ENCODE data around the gene CDH16. TPM values are rescaled to one million over a fixed set of nuclear protein-coding genes. Genes with fewer than 3 reads are reported as not detected.
"Not testable (repeated sequence)": the region's sequence is repeated elsewhere in the genome, so short reads cannot be mapped to it uniquely, and the experiment has no call there.

The CDH16 gene
- total RNA-seq, 4 donors from 2014 or later: 11.3 to 19.5 (median 15.4) TPM; not detected in 1

GRCh38 chr16:66960270-66960669 lies 41.6 kb upstream of the CDH16 start:
- TF ChIP-seq POLR2A (IDR thresholded peaks at IDR 0.05): no peak
- TF ChIP-seq, protein P1, sequence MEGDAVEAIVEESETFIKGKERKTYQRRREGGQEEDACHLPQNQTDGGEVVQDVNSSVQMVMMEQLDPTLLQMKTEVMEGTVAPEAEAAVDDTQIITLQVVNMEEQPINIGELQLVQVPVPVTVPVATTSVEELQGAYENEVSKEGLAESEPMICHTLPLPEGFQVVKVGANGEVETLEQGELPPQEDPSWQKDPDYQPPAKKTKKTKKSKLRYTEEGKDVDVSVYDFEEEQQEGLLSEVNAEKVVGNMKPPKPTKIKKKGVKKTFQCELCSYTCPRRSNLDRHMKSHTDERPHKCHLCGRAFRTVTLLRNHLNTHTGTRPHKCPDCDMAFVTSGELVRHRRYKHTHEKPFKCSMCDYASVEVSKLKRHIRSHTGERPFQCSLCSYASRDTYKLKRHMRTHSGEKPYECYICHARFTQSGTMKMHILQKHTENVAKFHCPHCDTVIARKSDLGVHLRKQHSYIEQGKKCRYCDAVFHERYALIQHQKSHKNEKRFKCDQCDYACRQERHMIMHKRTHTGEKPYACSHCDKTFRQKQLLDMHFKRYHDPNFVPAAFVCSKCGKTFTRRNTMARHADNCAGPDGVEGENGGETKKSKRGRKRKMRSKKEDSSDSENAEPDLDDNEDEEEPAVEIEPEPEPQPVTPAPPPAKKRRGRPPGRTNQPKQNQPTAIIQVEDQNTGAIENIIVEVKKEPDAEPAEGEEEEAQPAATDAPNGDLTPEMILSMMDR (IDR thresholded peaks at IDR 0.05): no peak
- H3K4me3 ChIP-seq: no peak overlapping the region
- no peaks in the 10 kb centered on the region for H3K27me3 ChIP-seq
- no peak overlapping the region for H3K27ac ChIP-seq
- no peaks in the 10 kb centered on the region for H3K9me3 ChIP-seq
- H3K4me1 ChIP-seq: peaks cover 0 to 35% (median 1%) of the 10 kb centered on the region in 4 donors
- peaks cover 0 to 9% (median 0%) of the 10 kb centered on the region in 3 donors for H3K36me3 ChIP-seq
- DNase-seq: no peak

DNA sequence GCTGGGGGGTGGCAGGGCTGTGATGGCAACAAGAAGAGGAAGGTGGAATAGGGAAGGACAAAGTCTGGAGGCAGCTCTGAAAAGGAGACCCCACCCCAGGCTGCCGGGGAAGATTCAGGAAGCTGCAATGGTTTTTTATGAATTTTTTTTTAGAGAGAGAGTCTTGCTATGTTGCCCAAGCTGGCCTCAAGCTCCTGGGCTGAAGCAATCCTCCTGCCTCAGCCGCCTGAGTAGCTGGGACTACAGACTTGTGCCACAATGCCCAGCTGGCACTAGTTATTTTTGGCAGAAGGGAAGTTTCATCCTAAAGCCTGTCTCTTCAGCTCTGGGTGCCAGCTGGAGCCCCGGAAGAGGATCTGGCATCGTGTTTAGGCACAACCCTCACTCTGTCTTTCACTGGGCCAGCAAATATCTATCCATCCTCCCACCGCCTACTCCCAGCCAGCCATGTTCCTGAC lies 41.0 kb upstream of the CDH16 start:
- DNase-seq: no peak
- no peak for TF ChIP-seq POLR2A (IDR thresholded peaks at IDR 0.05)
- TF ChIP-seq, protein P1 (IDR thresholded peaks at IDR 0.05): no peak

DNA sequence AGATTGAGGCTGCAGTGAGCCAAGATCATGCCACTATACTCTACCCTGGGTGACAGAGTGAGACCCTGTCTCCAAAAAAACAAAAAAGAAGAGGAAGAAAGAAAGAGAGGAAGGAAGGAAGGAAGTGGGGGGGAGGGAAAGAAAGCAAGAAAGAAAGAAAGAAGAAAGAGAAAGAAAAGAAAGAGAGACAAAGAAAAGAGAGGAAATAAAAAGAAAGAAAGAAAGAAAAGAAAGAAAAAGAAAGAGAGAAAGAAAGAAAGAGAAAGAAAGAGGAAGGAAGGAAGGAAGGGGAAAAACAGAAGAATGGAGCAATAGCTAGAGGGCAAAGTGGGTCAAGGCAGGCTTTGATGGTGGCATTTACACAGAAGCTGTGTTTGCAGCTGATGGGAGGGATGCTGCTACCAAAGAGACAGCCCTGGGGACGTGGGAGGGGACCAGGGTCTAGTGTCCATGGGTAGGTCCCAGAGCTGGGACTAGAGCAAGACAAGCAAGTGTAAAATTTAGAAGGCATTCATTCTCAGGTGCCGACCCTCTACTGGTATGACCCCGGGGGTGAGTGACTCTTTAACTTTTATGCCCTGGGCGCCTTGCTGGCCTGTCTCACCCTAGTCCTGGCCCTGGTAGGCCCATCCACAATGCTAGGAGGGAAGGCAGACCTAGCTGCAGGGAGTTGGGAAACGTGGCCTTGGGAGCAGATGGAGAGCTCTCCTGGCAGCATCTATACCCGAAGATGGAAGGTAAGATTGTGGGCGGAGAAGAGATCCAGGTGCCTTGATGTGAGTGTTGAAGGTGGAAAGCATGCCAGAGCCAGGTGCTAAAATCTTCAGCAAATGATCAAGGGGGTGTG lies 40.4 kb upstream of the CDH16 start:
- Histone ChIP-seq H3K36me3 (no peaks in the 10 kb centered on the region), H3K27ac (no peak overlapping the region), H3K4me1 (peaks cover 0 to 39% (median 3%) of the 10 kb centered on the region in 4 donors), H3K9me3 (no peaks in the 10 kb centered on the region), H3K27me3 (no peaks in the 10 kb centered on the region), H3K4me3 (no peak overlapping the region)
- peak in 1 of 3 donors; percentile 25 for DNase-seq
- TF ChIP-seq POLR2A (IDR thresholded peaks at IDR 0.05): no peak
- TF ChIP-seq, protein P1 (IDR thresholded peaks at IDR 0.05): no peak

More for the DNA sequence above, 41.0 kb upstream of the CDH16 start:
- Histone ChIP-seq H3K4me3 (no peak overlapping the region), H3K27ac (no peak overlapping the region), H3K36me3 (peaks cover 0 to 5% (median 0%) of the 10 kb centered on the region in 3 donors), H3K27me3 (no peaks in the 10 kb centered on the region), H3K4me1 (peaks cover 0 to 39% (median 2%) of the 10 kb centered on the region in 4 donors), H3K9me3 (no peaks in the 10 kb centered on the region)

GRCh38 chr16:66956154-66956457 lies 37.4 kb upstream of the CDH16 start:
- H3K27me3 ChIP-seq, H3K4me3 ChIP-seq, H3K36me3 ChIP-seq, DNase-seq, H3K9me3 ChIP-seq: not testable (repeated sequence)
- peak overlapping the region in 2 of 4 donors; percentile 65 to 83 for H3K27ac ChIP-seq
- H3K4me1 ChIP-seq: peaks cover 0 to 21% (median 2%) of the 10 kb centered on the region in 4 donors

- not testable (repeated sequence) for H3K36me3 ChIP-seq, H3K9me3 ChIP-seq, H3K4me3 ChIP-seq, H3K27me3 ChIP-seq, DNase-seq
- Histone ChIP-seq H3K4me1 (peaks cover 0 to 21% (median 2%) of the 10 kb centered on the region in 4 donors), H3K27ac (peak overlapping the region in 2 of 4 donors; percentile 65 to 83)
Measured at GRCh38 chr16:66955363-66956153, 36.9 kb upstream of the CDH16 start.

DNA sequence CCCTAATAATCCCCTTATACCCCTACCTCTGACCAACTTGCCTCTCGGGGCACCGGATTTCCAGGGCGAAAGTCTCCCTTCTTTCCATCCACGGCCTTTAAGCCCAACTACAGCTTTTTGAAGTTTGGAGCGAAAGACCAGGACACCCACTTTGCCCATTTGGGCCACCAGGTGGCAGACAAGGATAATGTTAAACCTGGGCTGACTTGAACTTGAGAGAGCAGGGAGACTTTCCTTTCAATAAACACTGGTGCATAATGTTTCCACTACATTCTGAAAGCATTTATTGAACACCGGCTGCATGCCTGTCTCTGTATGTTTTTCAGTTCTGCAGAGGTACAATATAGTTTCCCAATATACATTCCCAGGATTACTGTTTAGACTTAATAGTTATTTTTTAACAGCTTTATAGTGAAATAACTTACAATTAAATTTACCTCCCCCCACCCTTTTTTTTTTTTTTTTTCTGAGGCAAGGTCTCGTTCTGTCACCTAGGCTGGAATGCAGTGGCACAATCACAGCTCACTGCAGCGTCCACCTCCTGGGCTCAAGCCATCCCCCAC lies 35.5 kb upstream of the CDH16 start:
- no peaks in the 10 kb centered on the region for H3K9me3 ChIP-seq
- no peak for TF ChIP-seq POLR2A (IDR thresholded peaks at IDR 0.05)
- TF ChIP-seq, protein P1 (IDR thresholded peaks at IDR 0.05): peak; percentile 69 to 92 (median 84)
- peaks cover 0 to 23% (median 2%) of the 10 kb centered on the region in 4 donors for H3K4me1 ChIP-seq
- no peaks in the 10 kb centered on the region for H3K36me3 ChIP-seq
- H3K27ac ChIP-seq: peak overlapping the region in 3 of 4 donors; percentile 38 to 89 (median 82)
- no peak overlapping the region for H3K4me3 ChIP-seq
- DNase-seq: peak; percentile 74 to 92 (median 85)
- no peaks in the 10 kb centered on the region for H3K27me3 ChIP-seq
